HL-60 (cell line): ENCODE results near the gene KCNK16.

Source experiments
- DNase-seq, 2 experiments: peaks; one replicate each; pipeline ENCODE4 v3.0.0-alpha.2; 2010 to 2020; ENCODE audit warnings: low read depth in 1 of 2, low spot score in 1 of 2
- H3K27ac ChIP-seq: fragments of 250-450 bp; sonication (Bioruptor Pico); replicated peaks from 2 replicates; pipeline ENCODE4 v1.5.1; 2020; ENCODE audit warnings: mild to moderate bottlenecking, moderate library complexity
- H3K27me3 ChIP-seq: fragments of 250-450 bp; sonication (Bioruptor Pico); 2 replicates; pipeline ENCODE4 v1.5.1; 2021; ENCODE audit warnings: mild to moderate bottlenecking, moderate library complexity; ENCODE audit not compliant: insufficient read depth, poor library complexity, severe bottlenecking
- H3K4me3 ChIP-seq: replicated peaks from 2 replicates; pipeline ENCODE4 v1.5.1; 2011; ENCODE audit warnings: mild to moderate bottlenecking, control low read depth, low read length; ENCODE audit not compliant: insufficient read depth
- CTCF ChIP-seq: IDR thresholded peaks from one replicate; pipeline ENCODE4 v1.5.1; 2011; ENCODE audit warnings: low read length, control low read depth, inconsistent platforms; ENCODE audit not compliant: insufficient read depth
- GABPA ChIP-seq: IDR thresholded peaks from 2 replicates; pipeline ENCODE4 v1.6.1; 2012; ENCODE audit warnings: low read depth
- POLR2AphosphoS5 ChIP-seq: IDR thresholded peaks from 2 replicates; pipeline ENCODE4 v1.6.1; 2012; ENCODE audit warnings: low read depth
- REST ChIP-seq: IDR thresholded peaks from 2 replicates; pipeline ENCODE4 v1.6.1; 2012; ENCODE audit warnings: low read depth; ENCODE audit not compliant: insufficient replicate concordance
- SPI1 ChIP-seq: IDR thresholded peaks from 2 replicates; pipeline ENCODE4 v1.6.1; 2012; ENCODE audit warnings: low read depth, mild to moderate bottlenecking, borderline replicate concordance

Gene KCNK16

GRCh38 chr6:39301606-39302005 lies 20.9 kb downstream of the KCNK16 start:
- Histone ChIP-seq H3K4me3 (no peak overlapping the region), H3K27ac (no peak overlapping the region), H3K27me3 (no peaks in the 10 kb centered on the region)
- DNase-seq = no peak
- TF ChIP-seq CTCF (no peak), REST (no peak)

- H3K27me3 ChIP-seq = no peaks in the 10 kb centered on the region
- no peak overlapping the region for H3K4me3 ChIP-seq
- H3K27ac ChIP-seq = no peak overlapping the region
- peak in 1 of 2 experiments; percentile 34 for DNase-seq
- TF ChIP-seq POLR2AphosphoS5 (no peak), REST (no peak), CTCF (no peak), GABPA (no peak), SPI1 (no peak)
Measured at GRCh38 chr6:39300739-39301138, 21.8 kb downstream of the KCNK16 start.

- Histone ChIP-seq H3K27ac (no peak overlapping the region), H3K27me3 (no peaks in the 10 kb centered on the region), H3K4me3 (no peak overlapping the region)
- DNase-seq = no peak
- no peak for TF ChIP-seq POLR2AphosphoS5
- no peak for TF ChIP-seq GABPA
- no peak for TF ChIP-seq SPI1
- TF ChIP-seq REST = no peak
- no peak for TF ChIP-seq CTCF
Measured at GRCh38 chr6:39298061-39298460, 24.4 kb downstream of the KCNK16 start.
